Glutamatergic neuron (in vitro differentiated cells): ENCODE results near the gene IRF4. TPM values are rescaled to one million over a fixed set of nuclear protein-coding genes. Genes with fewer than 3 reads are reported as not detected.

Experiments used
- DNase-seq: peaks from one replicate; pipeline ENCODE4 v3.0.0; 2022
- H3K27ac Mint-ChIP-seq: one replicate; pipeline ENCODE4 v1.8.0; 2020; ENCODE audit warnings: mild to moderate bottlenecking, mixed read lengths, inconsistent platforms; ENCODE audit not compliant: unreplicated experiment
- H3K27me3 Mint-ChIP-seq: one replicate; pipeline ENCODE4 v1.8.0; 2020; ENCODE audit warnings: mild to moderate bottlenecking, moderate library complexity, mixed read lengths, inconsistent platforms; ENCODE audit not compliant: unreplicated experiment
- H3K36me3 Mint-ChIP-seq: one replicate; pipeline ENCODE4 v1.8.0; 2020; ENCODE audit warnings: mild to moderate bottlenecking, mixed read lengths, inconsistent platforms; ENCODE audit not compliant: unreplicated experiment
- H3K4me1 Mint-ChIP-seq: one replicate; pipeline ENCODE4 v1.8.0; 2020; ENCODE audit warnings: mild to moderate bottlenecking, low read depth, mixed read lengths, inconsistent platforms; ENCODE audit not compliant: unreplicated experiment
- H3K4me3 Mint-ChIP-seq: one replicate; pipeline ENCODE4 v1.8.0; 2020; ENCODE audit warnings: mild to moderate bottlenecking, mixed read lengths, inconsistent platforms; ENCODE audit not compliant: unreplicated experiment
- H3K9me3 Mint-ChIP-seq: one replicate; pipeline ENCODE4 v1.8.0; 2020; ENCODE audit warnings: mild to moderate bottlenecking, moderate library complexity, mixed read lengths, inconsistent platforms; ENCODE audit not compliant: unreplicated experiment
- total RNA-seq: library from RNA; stranded (reverse); fragmentation: NEBNext Ultra II Directional; extraction: Animal tissue kit (Norgen Biotek cat#: 25700); gene quantifications from one replicate; pipeline ENCODE4 v1.2.1, GENCODE V29; 2021; ENCODE audit not compliant: unreplicated experiment
- TF ChIP-seq, protein P1 (sequence below): fragments of 200-600 bp; sonication (generic); IDR thresholded peaks from one replicate; pipeline ENCODE4 v1.5.0; 2021; ENCODE audit not compliant: partially characterized antibody, unreplicated experiment

The IRF4 gene
- total RNA-seq, 1 donor from 2014 or later, result 0.37 TPM

DNA sequence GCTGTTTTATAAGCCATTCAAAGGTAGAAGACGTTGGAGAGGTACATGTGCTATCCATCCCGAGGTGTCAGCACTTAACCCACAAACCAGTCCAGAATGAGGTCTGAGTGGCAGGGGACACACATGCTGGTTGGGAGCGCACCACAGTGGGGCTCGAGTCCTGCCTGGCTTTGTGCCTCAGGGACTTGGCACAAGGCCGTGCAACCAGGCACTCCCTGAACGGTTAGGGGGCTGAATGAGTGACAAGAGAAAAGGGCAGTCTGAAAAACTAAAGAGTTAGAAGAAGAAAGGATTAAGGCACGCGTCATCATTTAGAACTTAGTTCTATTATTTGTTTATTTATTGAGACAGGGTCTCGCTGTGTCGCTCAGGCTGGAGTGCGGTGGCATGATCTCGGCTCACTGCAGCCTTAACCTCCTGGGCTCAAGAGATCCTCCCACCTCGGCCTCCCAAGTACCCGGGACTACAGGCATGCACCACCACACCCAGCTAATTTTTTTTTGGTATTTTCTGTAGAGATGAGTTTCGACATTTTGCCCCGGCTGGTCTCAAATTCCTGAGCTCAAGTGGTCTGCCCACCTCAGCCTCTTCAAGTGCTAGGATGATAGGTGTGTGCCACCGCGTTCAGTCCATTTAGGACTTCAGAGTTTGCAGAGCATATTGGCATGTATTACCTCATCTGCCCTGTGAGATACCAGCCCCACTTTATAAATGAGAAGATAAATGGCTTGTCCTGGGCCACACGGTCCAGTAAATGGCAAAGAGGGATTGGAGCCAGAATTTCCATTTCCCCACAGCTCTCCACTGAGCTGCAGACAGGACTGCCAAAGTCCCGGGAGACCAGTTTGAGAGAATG is 47.4 kb upstream of the IRF4 start:
- no peak overlapping the region for H3K27ac Mint-ChIP-seq
- H3K4me1 Mint-ChIP-seq, result no peaks in the 10 kb centered on the region
- peaks cover 24% of the 10 kb centered on the region for H3K9me3 Mint-ChIP-seq
- TF ChIP-seq, protein P1, sequence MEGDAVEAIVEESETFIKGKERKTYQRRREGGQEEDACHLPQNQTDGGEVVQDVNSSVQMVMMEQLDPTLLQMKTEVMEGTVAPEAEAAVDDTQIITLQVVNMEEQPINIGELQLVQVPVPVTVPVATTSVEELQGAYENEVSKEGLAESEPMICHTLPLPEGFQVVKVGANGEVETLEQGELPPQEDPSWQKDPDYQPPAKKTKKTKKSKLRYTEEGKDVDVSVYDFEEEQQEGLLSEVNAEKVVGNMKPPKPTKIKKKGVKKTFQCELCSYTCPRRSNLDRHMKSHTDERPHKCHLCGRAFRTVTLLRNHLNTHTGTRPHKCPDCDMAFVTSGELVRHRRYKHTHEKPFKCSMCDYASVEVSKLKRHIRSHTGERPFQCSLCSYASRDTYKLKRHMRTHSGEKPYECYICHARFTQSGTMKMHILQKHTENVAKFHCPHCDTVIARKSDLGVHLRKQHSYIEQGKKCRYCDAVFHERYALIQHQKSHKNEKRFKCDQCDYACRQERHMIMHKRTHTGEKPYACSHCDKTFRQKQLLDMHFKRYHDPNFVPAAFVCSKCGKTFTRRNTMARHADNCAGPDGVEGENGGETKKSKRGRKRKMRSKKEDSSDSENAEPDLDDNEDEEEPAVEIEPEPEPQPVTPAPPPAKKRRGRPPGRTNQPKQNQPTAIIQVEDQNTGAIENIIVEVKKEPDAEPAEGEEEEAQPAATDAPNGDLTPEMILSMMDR, result no peak
- H3K27me3 Mint-ChIP-seq, result peaks cover 12% of the 10 kb centered on the region
- no peak overlapping the region for H3K4me3 Mint-ChIP-seq
- peaks cover 7% of the 10 kb centered on the region for H3K36me3 Mint-ChIP-seq
- DNase-seq, result no peak

DNA sequence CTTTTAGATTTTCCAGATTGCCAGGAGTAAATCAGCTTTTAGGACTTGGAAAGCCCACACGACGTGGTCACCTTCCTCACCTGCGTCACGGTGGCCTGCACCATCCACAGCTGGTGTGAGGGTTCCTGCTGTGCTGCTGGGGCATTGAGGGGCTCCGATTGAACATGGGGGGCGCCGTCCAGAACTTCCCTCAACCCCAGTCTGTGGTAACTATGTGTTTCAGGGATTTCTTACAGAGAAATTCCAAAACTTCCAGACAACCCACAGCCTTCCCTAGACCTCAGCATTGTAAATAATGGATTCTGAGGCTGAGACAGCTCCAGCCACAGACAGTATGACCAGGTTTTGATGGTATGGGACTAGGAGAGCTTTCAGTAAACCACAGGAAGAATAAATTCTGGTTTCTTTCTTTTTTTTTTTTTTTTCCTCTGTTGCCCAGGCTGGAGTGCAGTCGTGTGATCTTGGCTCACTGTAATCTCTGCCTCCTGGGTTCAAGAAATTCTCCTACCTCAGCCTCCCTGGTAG is 46.7 kb upstream of the IRF4 start:
- Mint-ChIP-seq H3K36me3 (peaks cover 9% of the 10 kb centered on the region), H3K27me3 (peaks cover 13% of the 10 kb centered on the region), H3K27ac (no peak overlapping the region), H3K4me1 (no peaks in the 10 kb centered on the region), H3K9me3 (peaks cover 29% of the 10 kb centered on the region), H3K4me3 (no peak overlapping the region)
- TF ChIP-seq, protein P1, result no peak
- no peak for DNase-seq

- TF ChIP-seq, protein P1, result no peak
- no peak overlapping the region for H3K27ac Mint-ChIP-seq
- H3K4me1 Mint-ChIP-seq, result no peaks in the 10 kb centered on the region
- H3K9me3 Mint-ChIP-seq, result peaks cover 31% of the 10 kb centered on the region
- peaks cover 17% of the 10 kb centered on the region for H3K27me3 Mint-ChIP-seq
- peaks cover 9% of the 10 kb centered on the region for H3K36me3 Mint-ChIP-seq
- no peak overlapping the region for H3K4me3 Mint-ChIP-seq
- no peak for DNase-seq
Measured at GRCh38 chr6:345747-346385, 45.7 kb upstream of the IRF4 start.

- Mint-ChIP-seq H3K36me3 (peaks cover 9% of the 10 kb centered on the region), H3K27ac (no peak overlapping the region), H3K4me1 (no peaks in the 10 kb centered on the region), H3K4me3 (no peak overlapping the region), H3K9me3 (peaks cover 35% of the 10 kb centered on the region), H3K27me3 (peaks cover 17% of the 10 kb centered on the region)
- DNase-seq, result no peak
- TF ChIP-seq, protein P1, result no peak
Measured at GRCh38 chr6:346386-347030, 45.0 kb upstream of the IRF4 start.
